NCI-H510A treated with DMSO at 0.1 percent for 48 hours (cell line): Measurements from ENCODE around the gene KCNN3.

Source experiments
- DNase-seq: peaks from one replicate; lab custom pipeline; 2025; lab: John Stamatoyannopoulos, UW

Gene KCNN3

DNA sequence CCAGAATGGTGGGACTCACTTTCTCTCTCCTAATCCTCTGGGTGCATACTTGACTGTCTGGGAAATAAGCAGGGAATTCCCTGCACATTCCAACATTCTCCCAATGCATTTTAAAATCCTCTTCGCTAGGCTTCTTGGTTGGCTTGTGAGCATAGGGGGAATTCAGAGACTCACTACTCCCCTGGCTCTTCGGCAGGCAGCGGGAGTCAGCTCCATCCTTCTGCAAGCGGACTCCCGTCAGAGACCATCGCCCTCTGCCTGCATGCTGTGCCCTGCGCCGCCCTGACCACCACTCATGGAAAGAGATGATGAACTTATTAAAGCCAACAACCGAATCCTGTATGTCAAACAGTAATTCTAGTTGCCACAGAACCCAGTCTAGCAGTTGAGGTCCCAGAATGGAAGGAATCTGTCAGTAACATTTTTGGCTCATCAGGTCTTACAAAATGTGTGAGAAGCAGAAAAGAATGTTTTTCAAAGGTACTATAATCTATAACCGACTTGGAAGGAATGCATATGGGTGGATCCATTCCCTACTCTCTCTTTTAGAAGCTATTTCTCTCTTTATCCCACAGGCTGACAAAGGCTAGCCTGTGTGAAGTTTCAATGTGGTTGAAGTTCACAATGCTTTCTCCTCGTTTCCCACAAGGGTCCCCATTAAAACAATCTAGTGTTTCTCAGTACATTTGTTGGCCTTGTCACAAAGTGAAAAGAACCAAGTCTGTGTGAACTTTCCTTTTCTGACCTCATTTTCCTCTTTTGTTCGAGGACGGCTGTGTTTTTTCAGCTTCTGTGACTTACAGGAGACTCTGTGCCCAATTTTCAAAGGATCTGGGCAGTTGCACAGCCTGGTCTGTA lies 143.0 kb downstream of the KCNN3 start:
- DNase-seq: no peak

GRCh38 chr1:154726443-154726842 lies 143.6 kb downstream of the KCNN3 start:
- DNase-seq: no peak

GRCh38 chr1:154725865-154726264 lies 144.2 kb downstream of the KCNN3 start:
- DNase-seq: no peak

DNA sequence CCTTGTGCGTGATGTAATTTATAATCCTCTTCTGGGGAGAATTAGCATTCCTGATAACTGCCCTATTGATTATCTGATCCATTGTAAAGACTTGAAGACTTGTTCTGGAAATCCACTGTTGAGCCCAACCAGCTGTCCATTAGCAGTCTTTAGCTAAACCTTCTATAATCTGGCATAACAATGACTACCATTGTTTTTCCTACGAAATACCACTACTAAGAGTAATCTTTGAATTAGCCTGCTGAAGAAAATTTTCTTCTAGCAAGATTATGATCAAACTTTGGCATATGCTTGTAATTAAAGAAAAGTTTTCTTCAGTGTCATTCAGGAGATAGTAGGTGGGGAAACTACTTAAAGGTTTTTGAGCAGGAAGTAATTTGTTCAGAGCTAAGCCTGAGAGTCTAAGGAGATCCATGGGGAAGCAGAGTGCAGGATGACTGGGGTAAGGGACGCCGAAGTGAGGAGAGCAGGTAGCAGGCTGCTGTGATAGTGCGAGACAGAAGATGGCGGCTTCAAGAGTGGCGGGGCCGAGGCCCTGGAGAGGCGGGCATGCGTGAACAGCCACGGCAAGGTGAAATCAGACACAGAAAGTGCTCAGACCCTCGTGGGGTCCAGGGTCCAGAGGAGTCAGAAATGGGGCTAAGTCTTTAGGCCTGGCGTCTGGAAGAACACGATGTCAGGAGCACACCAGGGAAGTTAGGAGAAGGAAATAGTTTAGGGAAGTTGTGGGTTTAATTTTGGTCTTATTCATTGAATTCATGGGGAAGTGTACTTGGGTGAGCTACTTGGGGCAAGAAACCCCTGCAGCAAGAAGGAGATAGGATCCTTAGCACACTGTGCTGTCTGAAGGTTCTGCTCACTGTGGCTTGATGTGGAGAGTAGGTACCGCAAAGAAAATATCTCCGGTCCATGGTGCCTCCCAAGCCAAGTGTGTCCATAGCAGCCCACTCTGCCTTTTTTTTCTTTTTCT lies 149.5 kb downstream of the KCNN3 start:
- DNase-seq: no peak

DNA sequence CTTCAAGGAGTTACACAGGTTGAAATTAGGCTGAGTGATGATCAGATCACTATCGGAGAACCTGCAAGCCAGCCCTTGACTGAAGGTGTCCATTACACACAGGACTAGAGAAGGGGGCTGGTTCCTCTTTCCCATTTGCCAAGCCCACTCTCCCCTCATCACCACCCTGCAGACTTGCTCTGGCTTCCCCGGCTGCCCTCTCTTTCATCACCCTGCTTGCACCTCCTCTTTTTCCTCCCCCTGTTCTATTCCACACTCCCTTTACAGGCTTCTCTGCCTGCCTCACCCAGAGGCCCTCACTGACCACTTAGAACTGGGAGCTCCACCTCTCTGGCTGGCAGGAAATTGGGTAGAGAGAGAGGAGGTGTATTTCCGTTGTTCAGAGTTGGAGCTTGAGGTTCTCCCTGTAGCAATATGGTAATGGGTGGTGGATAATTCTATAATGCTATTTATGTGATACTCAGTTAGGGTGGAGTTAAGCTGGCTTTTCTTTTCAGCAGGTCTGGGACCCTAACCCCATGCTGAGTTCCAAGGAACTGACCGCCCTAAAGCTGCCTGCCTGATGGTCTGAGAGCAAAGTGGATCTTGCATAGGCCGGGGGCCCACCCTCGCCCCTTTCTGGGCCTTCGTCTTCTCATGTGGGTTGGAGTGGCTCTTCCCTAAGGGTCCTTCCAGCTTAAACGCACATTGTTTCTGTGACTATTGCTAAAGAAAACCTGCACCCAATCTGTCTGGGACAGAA lies 150.3 kb downstream of the KCNN3 start:
- DNase-seq: no peak

DNA sequence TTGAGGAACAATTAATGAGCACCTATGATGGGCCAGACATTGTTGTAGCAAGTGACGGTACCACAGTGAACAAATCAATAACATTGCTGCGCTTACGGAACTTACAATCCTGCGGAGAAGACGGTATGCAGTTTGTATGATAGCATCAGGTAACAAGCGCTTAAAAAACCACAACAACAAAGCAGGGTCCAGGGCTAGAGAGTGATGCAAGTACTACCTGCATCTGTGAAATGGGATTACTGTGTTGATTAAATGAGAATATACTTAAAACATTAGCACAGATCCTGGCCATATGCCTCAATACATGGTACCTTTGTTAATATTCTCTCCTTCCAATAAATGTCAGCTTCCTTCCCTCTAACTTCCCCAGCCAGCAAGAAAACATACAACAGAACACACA lies 151.5 kb downstream of the KCNN3 start:
- DNase-seq: no peak

DNA sequence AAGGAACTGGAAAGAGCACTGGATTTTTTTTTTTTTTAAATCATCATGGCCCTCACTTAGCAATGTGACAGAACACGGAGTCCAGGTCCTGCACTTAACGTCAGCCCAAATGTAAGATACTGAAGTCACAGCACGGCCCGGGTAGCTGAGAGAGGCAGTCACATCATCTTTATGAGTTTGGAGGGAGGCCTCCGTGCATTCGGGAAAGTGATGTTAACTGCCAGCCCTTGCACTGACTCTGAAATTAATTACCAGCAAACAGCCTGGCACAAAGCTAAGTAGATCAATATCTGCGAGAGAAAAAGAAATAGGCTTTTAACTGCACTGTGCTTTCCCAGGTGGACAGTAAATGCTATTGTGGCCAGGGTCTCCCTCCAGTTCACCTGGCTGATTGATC lies 152.6 kb downstream of the KCNN3 start:
- no peak for DNase-seq

GRCh38 chr1:154716614-154717527 lies 153.2 kb downstream of the KCNN3 start:
- DNase-seq: no peak

GRCh38 chr1:154716011-154716410 lies 154.1 kb downstream of the KCNN3 start:
- DNase-seq: no peak

DNA sequence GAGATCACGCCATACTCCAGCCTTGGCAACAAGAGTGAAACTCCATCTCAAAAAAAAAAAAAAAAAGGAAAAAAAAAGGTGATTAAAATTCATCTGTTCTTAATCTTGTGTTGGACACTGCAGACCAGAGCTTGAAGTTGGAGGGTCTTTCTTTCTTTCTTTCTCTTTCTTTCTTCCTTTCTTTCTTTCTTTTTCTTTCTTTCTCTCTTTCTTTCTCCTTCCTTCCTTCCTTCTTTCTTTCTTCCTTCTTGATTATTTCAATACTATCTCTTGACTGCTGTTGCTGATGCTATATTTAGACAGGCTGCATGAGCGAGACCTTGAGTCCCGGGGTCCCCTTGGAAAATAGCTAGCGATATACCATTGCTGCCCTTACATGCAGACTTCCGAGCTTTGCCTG lies 154.7 kb downstream of the KCNN3 start:
- DNase-seq: no peak

GRCh38 chr1:154714638-154715037 lies 155.4 kb downstream of the KCNN3 start:
- no peak for DNase-seq

DNA sequence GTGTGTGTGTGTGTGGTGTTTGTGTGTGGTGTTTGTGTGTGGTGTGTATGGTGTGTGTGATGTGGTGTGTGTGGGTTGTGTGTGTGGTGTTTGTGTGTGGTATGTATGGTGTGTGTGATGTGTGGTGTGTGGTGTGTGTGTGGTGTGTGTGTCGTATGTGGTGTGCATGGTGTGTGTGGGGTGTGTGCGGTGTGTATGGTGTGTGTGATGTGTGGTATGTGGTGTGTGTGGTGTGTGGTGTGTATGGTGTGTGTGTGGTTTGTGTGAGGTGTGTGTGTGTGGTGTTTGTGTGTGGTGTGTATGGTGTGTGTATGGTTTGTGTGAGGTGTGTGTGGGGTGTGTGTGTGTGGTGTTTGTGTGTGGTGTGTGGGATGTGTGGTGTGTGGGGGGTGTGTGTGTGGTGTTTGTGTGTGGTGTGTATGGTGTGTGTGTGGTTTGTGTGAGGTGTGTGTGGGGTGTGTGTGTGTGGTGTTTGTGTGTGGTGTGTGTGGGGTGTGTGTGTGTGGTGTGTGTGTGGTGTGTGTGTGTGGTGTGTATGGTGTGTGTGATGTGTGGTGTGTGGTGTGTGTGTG lies 155.9 kb downstream of the KCNN3 start:
- no peak for DNase-seq

DNA sequence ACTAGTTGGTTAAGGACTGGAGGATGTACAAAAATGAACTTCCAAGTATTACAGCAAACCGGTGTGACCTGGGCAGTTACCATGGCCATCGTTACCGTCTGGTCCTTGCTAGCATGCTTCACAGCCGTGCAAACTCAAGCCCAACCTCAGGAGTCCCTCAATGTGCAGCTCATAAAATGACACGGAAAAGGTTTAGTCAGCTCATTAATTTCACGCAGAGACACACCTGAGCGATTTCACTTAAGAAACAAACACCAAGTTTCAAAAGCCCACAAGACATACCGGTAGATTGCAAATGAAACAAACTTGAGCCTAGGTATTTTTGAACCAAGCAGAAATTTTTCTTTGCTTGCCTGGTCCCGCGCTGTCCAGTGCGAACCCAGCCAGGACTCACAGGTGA lies 157.1 kb downstream of the KCNN3 start:
- DNase-seq: no peak

- no peak for DNase-seq
These were observed 157.8 kb downstream of the KCNN3 start for GRCh38 chr1:154712166-154712810.

- DNase-seq: no peak
These were observed 158.7 kb downstream of the KCNN3 start for GRCh38 chr1:154711416-154711815.

DNA sequence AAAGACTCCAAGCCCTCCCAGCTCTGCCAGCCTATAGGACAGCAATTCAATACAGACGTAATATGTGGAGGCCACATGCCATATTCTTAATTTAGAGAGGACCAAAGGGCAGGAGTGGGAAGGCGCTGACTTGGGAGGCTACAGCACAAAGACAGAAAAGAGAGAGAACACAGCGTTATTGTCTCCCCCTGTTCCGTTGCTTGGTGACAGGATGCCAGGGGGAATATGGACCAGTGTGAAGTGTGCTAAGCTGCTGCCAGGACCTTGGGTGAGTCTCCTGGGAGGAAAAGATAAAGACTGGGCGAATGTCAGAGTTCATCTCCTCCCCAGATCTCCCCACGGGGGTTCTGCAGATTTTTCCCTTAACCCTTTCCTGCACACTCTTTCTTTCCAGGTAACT lies 160.0 kb downstream of the KCNN3 start:
- no peak for DNase-seq

DNA sequence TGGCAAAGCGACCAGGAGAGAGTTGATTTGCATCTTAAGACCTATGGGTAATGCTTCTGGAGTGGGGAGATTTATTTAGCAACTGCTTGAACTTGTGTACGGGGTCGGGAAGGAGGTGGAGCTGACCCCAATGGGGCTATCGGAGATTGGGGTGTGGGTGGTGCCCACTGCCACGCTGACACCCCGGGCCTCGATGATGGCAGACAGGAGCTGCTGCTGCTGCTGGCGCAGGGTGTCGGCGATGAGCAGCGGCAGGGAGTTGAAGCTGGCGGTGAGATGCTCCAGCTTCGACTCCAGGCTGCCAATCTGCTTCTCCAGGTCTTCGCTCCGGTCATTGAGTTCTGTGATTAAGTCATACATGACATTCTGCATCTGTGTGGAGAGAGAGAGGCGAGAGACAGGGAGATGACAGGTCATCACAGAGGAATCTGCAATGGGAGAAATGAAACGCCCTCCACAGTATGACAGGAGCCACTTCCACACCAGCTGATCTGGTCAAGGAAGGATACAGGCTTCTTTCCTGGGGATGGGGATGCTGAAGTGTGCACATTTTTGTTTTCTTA lies 162.1 kb downstream of the KCNN3 start:
- no peak for DNase-seq

GRCh38 chr1:154706851-154707250 lies 163.2 kb downstream of the KCNN3 start:
- no peak for DNase-seq

DNA sequence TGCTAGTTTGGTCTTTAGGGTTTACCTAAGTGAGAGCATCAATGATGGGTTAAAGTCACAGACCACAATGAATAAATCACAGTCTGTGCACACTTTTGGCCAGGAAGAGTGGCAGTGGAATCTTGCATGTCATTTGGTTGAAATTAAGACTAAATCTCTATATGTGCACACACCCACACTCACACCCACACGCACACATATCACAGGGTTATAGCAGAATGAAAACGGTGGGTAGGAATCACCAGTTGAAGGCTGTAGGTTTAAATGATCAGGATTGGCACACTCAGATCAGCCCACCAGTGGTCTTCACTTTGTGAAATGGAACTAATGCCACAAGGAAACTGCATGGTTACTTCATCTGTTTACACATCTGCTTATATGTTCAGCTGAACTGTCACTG lies 164.5 kb downstream of the KCNN3 start:
- DNase-seq: no peak

GRCh38 chr1:154703170-154703569 lies 166.9 kb downstream of the KCNN3 start:
- no peak for DNase-seq
